Measurements from ENCODE around the gene KIR3DL3. TPM values are rescaled to one million over a fixed set of nuclear protein-coding genes. Genes with fewer than 3 reads are reported as not detected.
"Not testable (repeated sequence)": the region's sequence is repeated elsewhere in the genome, so short reads cannot be mapped to it uniquely, and the experiment has no call there.

Gene KIR3DL3
- total RNA-seq, 4 donors from 2014 or later = not detected

- Histone ChIP-seq H3K27ac (no peak overlapping the region), H3K27me3 (no peaks in the 10 kb centered on the region), H3K4me3 (replicated peaks in 1 of 3) (no peak overlapping the region), H3K9me3 (no peaks in the 10 kb centered on the region), H3K36me3 (no peaks in the 10 kb centered on the region), H3K4me1 (no peaks in the 10 kb centered on the region)
- DNase-seq = no peak
- no peak for TF ChIP-seq CTCF (IDR thresholded peaks at IDR 0.05)
- no peak for TF ChIP-seq POLR2A (IDR thresholded peaks at IDR 0.05)
- intact Hi-C loops (cut with DNase I) = no loop called here
- WGBS, 2 donors = 30 to 60% methylated on average over 1 to 2 of the region's 2 CpGs
Measured at GRCh38 chr19:54696766-54697165, 27.5 kb upstream of the KIR3DL3 start.

DNA sequence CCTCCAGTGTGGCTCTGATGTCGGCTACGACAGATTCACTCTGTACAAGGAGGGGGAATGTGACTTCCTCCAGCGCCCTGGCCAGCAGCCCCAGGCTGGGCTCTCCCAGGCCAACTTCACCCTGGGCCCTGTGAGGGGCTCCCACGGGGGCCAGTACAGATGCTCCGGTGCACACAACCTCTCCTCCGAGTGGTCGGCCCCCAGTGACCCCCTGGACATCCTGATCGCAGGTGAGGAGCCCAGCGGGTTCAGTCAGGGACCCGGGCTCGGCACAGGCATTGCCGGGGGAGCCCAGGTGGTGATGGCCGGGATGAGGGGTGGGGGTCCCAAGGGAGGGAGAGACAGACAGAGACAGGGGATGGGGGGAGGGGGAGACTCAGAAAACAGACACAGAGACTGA is 26.5 kb upstream of the KIR3DL3 start:
- H3K27me3 ChIP-seq; H3K36me3 ChIP-seq; H3K9me3 ChIP-seq; H3K4me3 ChIP-seq (replicated peaks in 1 of 3); intact Hi-C loops (cut with DNase I); H3K27ac ChIP-seq; DNase-seq; H3K4me1 ChIP-seq: not testable (repeated sequence)
- WGBS, 2 donors = 82 to 92% methylated on average over 3 to 6 of the region's 13 CpGs

- no peak overlapping the region for H3K27ac ChIP-seq
Measured at GRCh38 chr19:54704928-54705327, 19.3 kb upstream of the KIR3DL3 start.

DNA sequence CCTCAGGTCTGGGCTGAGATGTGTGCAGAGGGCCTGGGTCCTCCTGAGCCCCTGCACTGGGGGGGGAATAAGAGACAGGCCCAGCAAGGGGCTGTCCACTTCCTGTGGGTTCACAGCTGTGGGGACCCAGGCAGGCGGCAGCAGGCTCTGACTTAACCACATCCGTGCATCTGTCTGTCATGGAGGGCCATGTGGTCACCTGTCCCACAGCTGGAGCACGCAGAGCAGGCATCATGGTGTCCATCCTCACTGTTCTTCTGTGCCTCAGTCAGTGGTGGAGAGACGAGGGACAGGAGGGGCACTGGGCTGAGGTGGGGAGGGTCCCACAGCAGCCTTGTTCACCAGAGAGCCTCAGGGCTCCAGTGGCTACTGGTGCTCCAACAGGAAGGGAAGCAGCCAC is 16.3 kb upstream of the KIR3DL3 start:
- no peak overlapping the region for H3K4me3 ChIP-seq (replicated peaks in 1 of 3)
- 79 to 80% methylated on average over 2 of the region's 4 CpGs for WGBS, 2 donors
- H3K9me3 ChIP-seq = no peaks in the 10 kb centered on the region
- intact Hi-C loops (cut with DNase I) = no loop called here
- DNase-seq = no peak
- H3K36me3 ChIP-seq = no peaks in the 10 kb centered on the region
- no peaks in the 10 kb centered on the region for H3K27me3 ChIP-seq
- H3K27ac ChIP-seq = no peak overlapping the region
- H3K4me1 ChIP-seq = no peaks in the 10 kb centered on the region
- no peak for TF ChIP-seq CTCF (IDR thresholded peaks at IDR 0.05)
- no peak for TF ChIP-seq POLR2A (IDR thresholded peaks at IDR 0.05)

More at GRCh38 chr19:54704928-54705327, 19.3 kb upstream of the KIR3DL3 start:
- intact Hi-C loops (cut with DNase I) = no loop called here
- WGBS, 2 donors = 72 to 90% methylated on average over 5 to 6 of the region's 8 CpGs
- TF ChIP-seq CTCF (IDR thresholded peaks at IDR 0.05) (no peak), POLR2A (IDR thresholded peaks at IDR 0.05) (no peak)
- Histone ChIP-seq H3K27me3 (no peaks in the 10 kb centered on the region), H3K36me3 (no peaks in the 10 kb centered on the region), H3K9me3 (no peaks in the 10 kb centered on the region), H3K4me1 (no peaks in the 10 kb centered on the region), H3K4me3 (replicated peaks in 1 of 3) (no peak overlapping the region)
- DNase-seq = no peak

DNA sequence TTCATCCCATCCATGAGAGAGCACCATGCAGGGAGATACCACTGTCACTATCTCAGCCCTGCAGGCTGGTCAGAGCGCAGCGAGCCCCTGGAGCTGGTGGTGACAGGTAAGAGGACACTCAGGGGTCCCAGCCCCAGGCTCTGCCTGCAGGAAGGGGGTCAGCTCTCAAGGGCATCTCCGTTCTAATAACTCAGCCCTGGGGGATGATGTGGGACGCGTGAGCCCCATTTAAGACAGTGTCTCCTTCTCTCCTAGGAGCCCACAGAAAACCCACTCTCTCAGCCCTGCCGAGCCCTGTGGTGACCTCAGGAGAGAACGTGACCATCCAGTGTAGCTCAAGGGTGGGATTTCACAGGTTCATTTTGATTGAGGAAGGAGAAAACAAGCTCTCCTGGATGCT is 15.5 kb upstream of the KIR3DL3 start:
- DNase-seq = no peak
- no peak for TF ChIP-seq POLR2A (IDR thresholded peaks at IDR 0.05)
- no peak for TF ChIP-seq CTCF (IDR thresholded peaks at IDR 0.05)
- Histone ChIP-seq H3K4me1 (no peaks in the 10 kb centered on the region), H3K9me3 (no peaks in the 10 kb centered on the region), H3K27ac (no peak overlapping the region), H3K36me3 (no peaks in the 10 kb centered on the region), H3K27me3 (no peaks in the 10 kb centered on the region), H3K4me3 (replicated peaks in 1 of 3) (no peak overlapping the region)
- 85 to 100% methylated on average over 1 to 7 of the region's 7 CpGs for WGBS, 2 donors
- intact Hi-C loops (cut with DNase I) = no loop called here
